ENCODE measurements around the gene CDHR5. TPM values are rescaled to one million over a fixed set of nuclear protein-coding genes. Genes with fewer than 3 reads are reported as not detected.

CDHR5 gene
- total and polyA plus RNA-seq, 3 experiments from 2014 or later = not detected

Other genes with a start within 250 kb of the CDHR5 start
- gene PKP3, start 230.7 kb downstream of the CDHR5 start, total RNA-seq = not detected
- 1.1 TPM for gene PKP3, start 230.7 kb downstream of the CDHR5 start, polyA plus RNA-seq
- gene SIGIRR, start 210.0 kb downstream of the CDHR5 start, total RNA-seq = 10 to 100 TPM; 54.2 to 59.4 TPM
- 267 TPM for gene SIGIRR, start 210.0 kb downstream of the CDHR5 start, polyA plus RNA-seq
- 10 to 100 TPM; 25.3 to 26.4 TPM for gene ANO9, start 182.9 kb downstream of the CDHR5 start, total RNA-seq
- 12.2 TPM for gene ANO9, start 182.9 kb downstream of the CDHR5 start, polyA plus RNA-seq
- 10 to 100 TPM; 26.2 to 28.4 TPM for gene PTDSS2, start 174.7 kb downstream of the CDHR5 start, total RNA-seq
- gene PTDSS2, start 174.7 kb downstream of the CDHR5 start, polyA plus RNA-seq = 11.5 TPM
- gene RNH1, start 117.7 kb downstream of the CDHR5 start, total RNA-seq = 100 to 1,000 TPM; 118 to 125 TPM
- gene RNH1, start 117.7 kb downstream of the CDHR5 start, polyA plus RNA-seq = 183 TPM
- 10 to 100 TPM; 86.9 to 91.5 TPM for gene HRAS, start 89.4 kb downstream of the CDHR5 start, total RNA-seq
- 22.5 TPM for gene HRAS, start 89.4 kb downstream of the CDHR5 start, polyA plus RNA-seq
- gene LRRC56, start 87.4 kb downstream of the CDHR5 start, total RNA-seq = 1 to 10 TPM; 1.8 to 2.1 TPM
- gene LRRC56, start 87.4 kb downstream of the CDHR5 start, polyA plus RNA-seq = 0.81 TPM
- 1 to 10 TPM; 1.2 to 2.4 TPM for gene LMNTD2, start 64.2 kb downstream of the CDHR5 start, total RNA-seq
- gene LMNTD2, start 64.2 kb downstream of the CDHR5 start, polyA plus RNA-seq = 1.1 TPM
- 10 to 100 TPM; 20.4 to 20.7 TPM for gene RASSF7, start 64.0 kb downstream of the CDHR5 start, total RNA-seq
- 39.7 TPM for gene RASSF7, start 64.0 kb downstream of the CDHR5 start, polyA plus RNA-seq
- gene PHRF1, start 48.5 kb downstream of the CDHR5 start, total RNA-seq = 10 to 100 TPM; 47.3 to 49.8 TPM
- gene PHRF1, start 48.5 kb downstream of the CDHR5 start, polyA plus RNA-seq = 17.7 TPM
- 10 to 100 TPM; 16.4 to 18.0 TPM for gene IRF7, start 9.0 kb downstream of the CDHR5 start, total RNA-seq
- gene IRF7, start 9.0 kb downstream of the CDHR5 start, polyA plus RNA-seq = 38.6 TPM
- gene SCT, start 2.2 kb upstream of the CDHR5 start, total RNA-seq = not detected
- gene SCT, start 2.2 kb upstream of the CDHR5 start, polyA plus RNA-seq = not detected
- under 1 TPM; 0.22 to 0.31 TPM for gene DRD4, start 12.3 kb upstream of the CDHR5 start, total RNA-seq
- not detected for gene DRD4, start 12.3 kb upstream of the CDHR5 start, polyA plus RNA-seq
- gene DEAF1, start 70.3 kb upstream of the CDHR5 start, total RNA-seq = 10 to 100 TPM; 52.1 to 54.6 TPM
- 36.3 TPM for gene DEAF1, start 70.3 kb upstream of the CDHR5 start, polyA plus RNA-seq
- 10 to 100 TPM; 10.3 to 13.4 TPM for gene TMEM80, start 70.9 kb upstream of the CDHR5 start, total RNA-seq
- gene TMEM80, start 70.9 kb upstream of the CDHR5 start, polyA plus RNA-seq = 27.8 TPM
- gene EPS8L2, start 81.3 kb upstream of the CDHR5 start, total RNA-seq = 1 to 10 TPM; 7.0 to 7.8 TPM
- 22.9 TPM for gene EPS8L2, start 81.3 kb upstream of the CDHR5 start, polyA plus RNA-seq
- 100 to 1,000 TPM; 245 to 246 TPM for gene TALDO1, start 122.5 kb upstream of the CDHR5 start, total RNA-seq
- gene TALDO1, start 122.5 kb upstream of the CDHR5 start, polyA plus RNA-seq = 184 TPM
- gene GATD1, start 152.5 kb upstream of the CDHR5 start, total RNA-seq = 10 to 100 TPM; 53.0 to 56.3 TPM
- 12.9 TPM for gene GATD1, start 152.5 kb upstream of the CDHR5 start, polyA plus RNA-seq
- 1 to 10 TPM; 2.1 to 2.6 TPM for gene CEND1, start 165.1 kb upstream of the CDHR5 start, total RNA-seq
- gene CEND1, start 165.1 kb upstream of the CDHR5 start, polyA plus RNA-seq = 0.13 TPM
- gene SLC25A22, start 173.3 kb upstream of the CDHR5 start, total RNA-seq = 10 to 100 TPM; 73.6 to 77.0 TPM
- gene SLC25A22, start 173.3 kb upstream of the CDHR5 start, polyA plus RNA-seq = 14.1 TPM
- gene PIDD1, start 180.3 kb upstream of the CDHR5 start, total RNA-seq = 10 to 100 TPM; 30.5 to 34.5 TPM
- 4.6 TPM for gene PIDD1, start 180.3 kb upstream of the CDHR5 start, polyA plus RNA-seq
- gene RPLP2, start 185.0 kb upstream of the CDHR5 start, total RNA-seq = 1,000 to 10,000 TPM; 2,769 to 2,922 TPM
- 3,158 TPM for gene RPLP2, start 185.0 kb upstream of the CDHR5 start, polyA plus RNA-seq
- 10 to 100 TPM; 49.8 to 53.0 TPM for gene PNPLA2, start 194.0 kb upstream of the CDHR5 start, total RNA-seq
- gene PNPLA2, start 194.0 kb upstream of the CDHR5 start, polyA plus RNA-seq = 41.5 TPM
- 1 to 10 TPM; 2.4 to 3.6 TPM for gene CRACR2B, start 203.0 kb upstream of the CDHR5 start, total RNA-seq
- not detected for gene CRACR2B, start 203.0 kb upstream of the CDHR5 start, polyA plus RNA-seq
- 10 to 100 TPM; 61.2 to 65.5 TPM for gene CD151, start 208.0 kb upstream of the CDHR5 start, total RNA-seq
- gene CD151, start 208.0 kb upstream of the CDHR5 start, polyA plus RNA-seq = 19.6 TPM
- 100 to 1,000 TPM; 178 to 182 TPM for gene POLR2L, start 217.6 kb upstream of the CDHR5 start, total RNA-seq
- 114 TPM for gene POLR2L, start 217.6 kb upstream of the CDHR5 start, polyA plus RNA-seq
- 1 to 10 TPM; 8.8 to 9.4 TPM for gene TSPAN4, start 217.9 kb upstream of the CDHR5 start, total RNA-seq
- 4.4 TPM for gene TSPAN4, start 217.9 kb upstream of the CDHR5 start, polyA plus RNA-seq